PC-9 (cell line): ENCODE data around the gene RUNX3. TPM values are rescaled to one million over a fixed set of nuclear protein-coding genes. Genes with fewer than 3 reads are reported as not detected.

ENCODE experiments used
- BruUV-seq: library from RNA; stranded (reverse); fragments of 400-500 nt; replicated peaks from 2 replicates; lab custom pipeline; 2021; lab: Mats Ljungman, UMichigan
- CTCF ChIA-PET: fragments of 300-600 bp; sonication (Branson Sonifier 250); formaldehyde crosslinking; loops from one replicate; lab custom pipeline; 2022; ENCODE audit warnings: antibody characterized with exemption; lab: Charles Lee
- POLR2A ChIA-PET: fragments of 300-600 bp; sonication (Branson Sonifier 250); formaldehyde crosslinking; loops from one replicate; lab custom pipeline; 2022; ENCODE audit warnings: antibody characterized with exemption; ENCODE audit not compliant: unreplicated experiment; lab: Charles Lee
- DNase-seq, 2 experiments: peaks; one replicate each; pipeline versions ENCODE4 v3.0.0 to v3.0.0-alpha.2; 2015 to 2022; ENCODE audit warnings: mixed read lengths in 1 of 2
- H2AFZ ChIP-seq: fragments of 200-600 bp; sonication (generic); 2 replicates; pipeline ENCODE4 v1.8.1; 2017; ENCODE audit warnings: antibody characterized with exemption
- H3F3A ChIP-seq: fragments of 200-600 bp; sonication (generic); 2 replicates; pipeline ENCODE4 v1.8.1; 2017; ENCODE audit warnings: antibody characterized with exemption, mild to moderate bottlenecking, low read depth; ENCODE audit not compliant: insufficient read depth
- H3K27ac ChIP-seq: fragments of 200-600 bp; sonication (generic); 2 replicates; pipeline ENCODE4 v1.6.1; 2016; ENCODE audit warnings: mixed run types
- H3K27me3 ChIP-seq: fragments of 200-600 bp; sonication (generic); 2 replicates; pipeline ENCODE4 v1.6.1; 2016; ENCODE audit warnings: low read depth, mixed run types; ENCODE audit not compliant: insufficient read depth
- H3K36me3 ChIP-seq: fragments of 200-600 bp; sonication (generic); 2 replicates; pipeline ENCODE4 v1.6.1; 2016; ENCODE audit warnings: low read depth, mixed run types
- H3K4me1 ChIP-seq: fragments of 200-600 bp; sonication (generic); replicated peaks from 2 replicates; pipeline ENCODE4 v1.6.1; 2016; ENCODE audit warnings: mixed run types; ENCODE audit not compliant: insufficient read depth
- H3K4me2 ChIP-seq: fragments of 200-600 bp; sonication (generic); 2 replicates; pipeline ENCODE4 v1.6.1; 2017; ENCODE audit warnings: mixed run types
- H3K4me3 ChIP-seq: fragments of 200-600 bp; sonication (generic); 2 replicates; pipeline ENCODE4 v1.6.1; 2016; ENCODE audit warnings: mixed run types
- H3K79me2 ChIP-seq: fragments of 200-600 bp; sonication (generic); 2 replicates; pipeline ENCODE4 v1.6.1; 2017; ENCODE audit warnings: low read depth, mixed run types
- H3K9me2 ChIP-seq: fragments of 200-600 bp; sonication (generic); 2 replicates; pipeline ENCODE4 v1.8.1; 2017; ENCODE audit warnings: mild to moderate bottlenecking; ENCODE audit not compliant: insufficient read depth
- H3K9me3 ChIP-seq: fragments of 200-600 bp; sonication (generic); 2 replicates; pipeline ENCODE4 v1.8.1; 2016; ENCODE audit warnings: low read depth; ENCODE audit not compliant: insufficient read depth
- H4K20me1 ChIP-seq: fragments of 200-600 bp; sonication (generic); 2 replicates; pipeline ENCODE4 v1.8.1; 2017; ENCODE audit not compliant: insufficient read depth
- CTCF ChIP-seq: fragments of 200-600 bp; sonication (generic); conservative IDR thresholded peaks from 2 replicates; pipeline ENCODE4 v1.6.1; 2017; ENCODE audit warnings: mixed run types, antibody characterized with exemption, mild to moderate bottlenecking, moderate library complexity
- EZH2 ChIP-seq: fragments of 200-600 bp; sonication (generic); IDR thresholded peaks from 2 replicates; pipeline ENCODE4 v1.8.0; 2017; ENCODE audit warnings: antibody characterized with exemption, low read depth
- intact Hi-C: fragments of 100-400 bp; cut with micrococcal nuclease; formaldehyde crosslinking; loops from one replicate; pipeline ENCODE4 v1.10.0; 2022; ENCODE audit not compliant: unreplicated experiment
- total RNA-seq: library from RNA; stranded (reverse); gene quantifications from 2 replicates; pipeline ENCODE4 v1.2.3, GENCODE V29; 2021

The RUNX3 gene
- total RNA-seq, 1 experiment from 2014 or later, result not detected

GRCh38 chr1:24949331-24949881, 19.3 kb upstream of the RUNX3 start:
- ChIA-PET POLR2A (interaction anchor here (0.6 kb wide), 1 partner anchor 149 kb away, joined by 3 read pairs; no protein-coding TSS in a partner anchor), CTCF (no interaction called here)
- intact Hi-C loops, result no loop called here
- Histone ChIP-seq H2AFZ (no peak overlapping the region), H3K4me2 (no peak overlapping the region), H3K79me2 (no peaks in the 10 kb centered on the region), H3K4me3 (no peak overlapping the region), H3K27ac (no peak overlapping the region), H3K4me1 (no peaks in the 10 kb centered on the region), H3K36me3 (no peaks in the 10 kb centered on the region), H3K9me3 (no peaks in the 10 kb centered on the region), H3K27me3 (no peaks in the 10 kb centered on the region), H3K9me2 (no peaks in the 10 kb centered on the region), H3F3A (0 out of 2 replicates have a peak, but pooled peaks cover 5% of the 10 kb centered on the region), H4K20me1 (no peaks in the 10 kb centered on the region)
- BruUV-seq, result no TSS peak
- DNase-seq, result peak in 1 of 2 experiments; percentile 46
- no peak for TF ChIP-seq CTCF
- no peak for TF ChIP-seq EZH2

- no peak for DNase-seq
- H3K4me2 ChIP-seq, result no peak overlapping the region
- H2AFZ ChIP-seq, result no peak overlapping the region
- BruUV-seq, result no TSS peak
- H3K9me2 ChIP-seq, result no peaks in the 10 kb centered on the region
- no peaks in the 10 kb centered on the region for H3K36me3 ChIP-seq
- H3K27me3 ChIP-seq, result no peaks in the 10 kb centered on the region
- no peaks in the 10 kb centered on the region for H3K4me1 ChIP-seq
- no peaks in the 10 kb centered on the region for H3K79me2 ChIP-seq
- CTCF ChIA-PET, result no interaction called here
- intact Hi-C loops, result no loop called here
- H3K4me3 ChIP-seq, result no peak overlapping the region
- no peaks in the 10 kb centered on the region for H3K9me3 ChIP-seq
- no peak overlapping the region for H3K27ac ChIP-seq
- POLR2A ChIA-PET, result no interaction called here
- no peak for TF ChIP-seq EZH2
- no peak for TF ChIP-seq CTCF
- H4K20me1 ChIP-seq, result no peaks in the 10 kb centered on the region
- 0 out of 2 replicates have a peak, but pooled peaks cover 5% of the 10 kb centered on the region for H3F3A ChIP-seq
Observed at GRCh38 chr1:24948079-24948827, 18.2 kb upstream of the RUNX3 start.

- no TSS peak for BruUV-seq
- Histone ChIP-seq H2AFZ (no peak overlapping the region), H3K4me2 (no peak overlapping the region), H3K79me2 (no peaks in the 10 kb centered on the region), H3K4me1 (no peaks in the 10 kb centered on the region), H3K9me2 (no peaks in the 10 kb centered on the region), H3K4me3 (no peak overlapping the region), H3F3A (0 out of 2 replicates have a peak, but pooled peaks cover under 1% of the 10 kb centered on the region), H4K20me1 (no peaks in the 10 kb centered on the region), H3K27me3 (no peaks in the 10 kb centered on the region), H3K9me3 (no peaks in the 10 kb centered on the region), H3K27ac (no peak overlapping the region), H3K36me3 (no peaks in the 10 kb centered on the region)
- no peak for DNase-seq
- intact Hi-C loops, result no loop called here
- no peak for TF ChIP-seq EZH2
- TF ChIP-seq CTCF, result no peak
- CTCF ChIA-PET, result interaction anchor here (0.6 kb wide), 1 partner anchor 202 kb away, joined by 3 read pairs; no protein-coding TSS in a partner anchor
- POLR2A ChIA-PET, result no interaction called here
Observed at GRCh38 chr1:24946861-24947658, 17.0 kb upstream of the RUNX3 start.
